ENCODE results near the gene PNPLA3.

Gene PNPLA3

DNA sequence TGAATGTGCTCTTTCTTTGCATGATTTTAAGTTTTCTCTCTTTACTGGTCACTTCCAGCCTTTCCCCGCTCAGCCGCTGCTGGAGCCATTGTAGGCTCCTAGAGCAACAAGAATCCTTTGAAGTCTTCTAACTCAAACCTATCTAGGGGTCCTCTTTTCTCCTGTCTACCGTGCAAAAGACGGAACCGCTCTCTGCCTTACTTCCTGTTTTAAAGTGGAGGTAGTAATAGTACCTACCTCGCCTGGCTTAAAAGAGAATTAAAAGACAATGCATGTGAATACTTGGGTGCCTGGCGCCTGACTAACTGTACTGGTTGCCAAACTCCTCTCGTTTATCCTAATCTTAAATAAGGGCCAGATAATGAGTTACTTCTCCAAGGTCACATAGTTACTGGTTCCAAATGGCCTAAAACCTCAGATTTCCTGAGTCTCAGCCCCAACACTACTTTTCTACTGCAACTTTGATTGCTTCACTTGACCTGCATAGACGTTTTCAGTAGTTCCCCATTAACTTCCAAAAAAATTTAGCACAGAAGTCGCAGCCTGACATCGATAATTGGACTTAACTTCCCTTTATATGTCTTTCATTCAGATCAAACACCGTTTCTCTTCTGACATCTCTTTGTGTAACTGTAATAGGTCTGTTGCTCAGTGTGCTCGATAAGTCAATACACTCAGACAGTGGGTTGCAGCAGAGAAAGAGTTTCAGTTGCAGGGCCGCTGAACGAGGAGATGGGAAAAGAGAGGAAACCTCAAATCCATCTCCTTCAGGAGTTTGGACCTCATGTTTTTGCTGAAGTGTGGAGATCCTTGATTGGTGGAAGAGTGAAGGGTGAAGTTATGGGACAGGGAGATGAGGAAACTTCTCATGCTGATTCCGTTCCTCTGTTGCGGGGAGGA lies 32.5 kb downstream of the PNPLA3 start:
- POLR2A ChIA-PET: interaction anchor here (0.8 to 2.0 kb wide), 4 partner anchors 11 to 34 kb away, joined by 3 to 17 read pairs (median 5); partner anchors contain the start of gene PNPLA3
- no peak for TF ChIP-seq BHLHE40 (IDR thresholded peaks at IDR 0.05; ENCODE audit: borderline replicate concordance)
- TF ChIP-seq LEF1 (IDR thresholded peaks at IDR 0.05; ENCODE audit: borderline replicate concordance): no peak
- TF ChIP-seq FOXA1 (IDR thresholded peaks at IDR 0.05): no peak
- no peak for TF ChIP-seq L3MBTL2 (conservative IDR thresholded peaks at IDR 0.05)
- CTCF ChIA-PET: interaction anchor here (1.0 kb wide), 1 partner anchor 9 kb away, joined by 3 read pairs; no protein-coding TSS in a partner anchor
- DNase-seq (ENCODE audit: extremely low spot score): no peak

DNA sequence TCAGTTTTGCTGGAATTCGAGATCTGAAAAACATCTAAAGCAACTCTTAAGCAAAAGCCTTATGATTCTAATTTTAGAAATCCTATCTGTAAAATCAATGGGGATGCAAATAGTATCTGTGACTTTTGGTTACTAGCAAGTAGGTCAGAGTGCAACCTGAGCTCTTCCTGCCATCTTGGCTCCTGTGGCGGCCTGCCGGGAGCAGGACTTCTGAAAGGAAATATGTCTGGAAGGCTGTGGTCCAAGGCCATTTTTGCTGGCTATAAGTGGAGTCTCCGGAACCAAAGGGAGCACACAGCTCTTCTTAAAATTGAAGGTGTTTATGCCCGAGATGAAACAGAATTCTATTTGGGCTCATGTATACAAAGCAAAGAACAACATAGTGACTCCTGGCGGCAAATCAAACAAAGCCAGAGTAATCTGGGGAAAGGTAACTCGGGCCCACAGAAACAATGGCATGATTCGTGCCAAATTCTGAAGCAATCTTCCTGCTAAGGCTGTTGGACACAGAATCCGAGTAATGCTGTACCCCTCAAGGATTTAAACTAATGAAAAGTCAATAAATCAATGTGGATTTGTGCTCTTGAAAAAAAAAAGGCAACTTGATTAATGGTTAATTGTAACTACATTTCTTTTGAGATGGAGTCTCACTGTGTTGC lies 33.3 kb downstream of the PNPLA3 start:
- ChIA-PET POLR2A (no interaction called here), CTCF (interaction anchor here (1.0 kb wide), 1 partner anchor 10 kb away, joined by 3 read pairs; no protein-coding TSS in a partner anchor)
- TF ChIP-seq LEF1 (IDR thresholded peaks at IDR 0.05; ENCODE audit: borderline replicate concordance) (no peak), ARNT (IDR thresholded peaks at IDR 0.05) (no peak), FOXA1 (IDR thresholded peaks at IDR 0.05) (no peak), L3MBTL2 (conservative IDR thresholded peaks at IDR 0.05) (no peak), SP1 (IDR thresholded peaks at IDR 0.05) (no peak), FOXK2 (IDR thresholded peaks at IDR 0.05) (no peak), ZNF384 (IDR thresholded peaks at IDR 0.05) (no peak), HDGF (IDR thresholded peaks at IDR 0.05; ENCODE audit: borderline replicate concordance) (no peak), SUZ12 (IDR thresholded peaks at IDR 0.05) (no peak), ELF4 (IDR thresholded peaks at IDR 0.05) (no peak), NFRKB (IDR thresholded peaks at IDR 0.05) (no peak), TARDBP (IDR thresholded peaks at IDR 0.05) (no peak), BHLHE40 (IDR thresholded peaks at IDR 0.05; ENCODE audit: borderline replicate concordance) (no peak), FOXM1 (IDR thresholded peaks at IDR 0.05; ENCODE audit: borderline replicate concordance) (no peak), CTBP1 (IDR thresholded peaks at IDR 0.05; ENCODE audit: borderline replicate concordance) (no peak)
- TF ChIP-seq, protein P1, sequence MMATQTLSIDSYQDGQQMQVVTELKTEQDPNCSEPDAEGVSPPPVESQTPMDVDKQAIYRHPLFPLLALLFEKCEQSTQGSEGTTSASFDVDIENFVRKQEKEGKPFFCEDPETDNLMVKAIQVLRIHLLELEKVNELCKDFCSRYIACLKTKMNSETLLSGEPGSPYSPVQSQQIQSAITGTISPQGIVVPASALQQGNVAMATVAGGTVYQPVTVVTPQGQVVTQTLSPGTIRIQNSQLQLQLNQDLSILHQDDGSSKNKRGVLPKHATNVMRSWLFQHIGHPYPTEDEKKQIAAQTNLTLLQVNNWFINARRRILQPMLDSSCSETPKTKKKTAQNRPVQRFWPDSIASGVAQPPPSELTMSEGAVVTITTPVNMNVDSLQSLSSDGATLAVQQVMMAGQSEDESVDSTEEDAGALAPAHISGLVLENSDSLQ (IDR thresholded peaks at IDR 0.05): no peak
- no peak for DNase-seq (ENCODE audit: extremely low spot score)

DNA sequence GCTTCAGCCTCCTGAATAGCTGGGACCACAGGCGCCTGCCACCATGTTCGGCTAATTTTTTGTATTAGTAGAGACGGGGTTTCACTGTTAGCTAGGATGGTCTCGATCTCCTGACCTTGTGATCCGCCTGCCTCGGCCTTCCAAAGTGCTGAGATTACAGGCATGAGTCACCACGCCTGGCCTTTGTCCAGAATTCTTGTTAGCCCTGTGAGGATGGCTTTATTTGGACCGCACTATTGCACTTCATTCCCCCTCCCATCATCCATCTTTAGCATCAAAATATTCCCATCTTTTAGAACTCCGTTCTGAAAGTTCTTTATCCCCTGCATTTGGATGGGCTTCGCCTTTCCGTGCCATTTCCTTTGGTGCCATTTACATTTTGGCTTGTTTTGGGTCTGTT lies 34.3 kb downstream of the PNPLA3 start:
- ChIA-PET CTCF (no interaction called here), POLR2A (no interaction called here)
- TF ChIP-seq L3MBTL2 (conservative IDR thresholded peaks at IDR 0.05) (no peak), FOXA1 (IDR thresholded peaks at IDR 0.05) (no peak), SP1 (IDR thresholded peaks at IDR 0.05) (no peak), SUZ12 (IDR thresholded peaks at IDR 0.05) (no peak), LEF1 (IDR thresholded peaks at IDR 0.05; ENCODE audit: borderline replicate concordance) (no peak), FOXK2 (IDR thresholded peaks at IDR 0.05) (no peak), ZNF384 (IDR thresholded peaks at IDR 0.05) (no peak), FOXM1 (IDR thresholded peaks at IDR 0.05; ENCODE audit: borderline replicate concordance) (no peak), NFRKB (IDR thresholded peaks at IDR 0.05) (no peak), ELF4 (IDR thresholded peaks at IDR 0.05) (no peak), HDGF (IDR thresholded peaks at IDR 0.05; ENCODE audit: borderline replicate concordance) (no peak), TARDBP (IDR thresholded peaks at IDR 0.05) (no peak), CTBP1 (IDR thresholded peaks at IDR 0.05; ENCODE audit: borderline replicate concordance) (no peak), BHLHE40 (IDR thresholded peaks at IDR 0.05; ENCODE audit: borderline replicate concordance) (no peak), ARNT (IDR thresholded peaks at IDR 0.05) (no peak)
- TF ChIP-seq, protein P1 (IDR thresholded peaks at IDR 0.05): no peak
- no peak for DNase-seq (ENCODE audit: extremely low spot score)

DNA sequence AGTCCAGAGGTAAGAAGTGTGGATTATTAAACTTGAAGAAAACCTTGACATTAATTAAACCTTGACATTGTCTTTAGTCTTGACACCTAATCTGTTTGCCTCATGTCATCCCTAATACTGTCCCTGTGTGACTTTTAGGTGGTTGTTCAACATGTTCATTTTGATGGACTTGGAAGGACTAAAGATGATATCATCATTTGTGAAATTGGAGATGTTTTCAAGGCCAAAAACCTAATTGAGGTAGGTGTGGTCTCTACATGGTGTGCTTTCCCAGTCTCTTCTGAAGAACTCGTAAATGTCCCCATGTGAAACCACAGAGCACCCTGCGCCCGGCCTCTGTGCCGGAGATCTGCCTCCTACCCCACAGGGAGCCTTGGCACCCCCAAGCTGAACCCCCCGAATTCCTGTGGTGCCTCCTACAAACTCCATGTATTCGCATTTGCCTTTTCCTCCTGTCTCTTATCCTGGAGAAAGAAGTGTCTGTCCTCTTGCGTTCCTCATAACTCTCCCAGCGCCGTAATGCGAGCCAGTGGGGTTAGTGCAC lies 40.8 kb downstream of the PNPLA3 start:
- ChIA-PET CTCF (no interaction called here), POLR2A (interaction anchor here (0.6 kb wide), 1 partner anchor 155 kb away, joined by 3 read pairs; no protein-coding TSS in a partner anchor)
- no peak for DNase-seq (ENCODE audit: extremely low spot score)
- no peak for TF ChIP-seq ELF4 (IDR thresholded peaks at IDR 0.05)
- TF ChIP-seq BHLHE40 (IDR thresholded peaks at IDR 0.05; ENCODE audit: borderline replicate concordance): no peak
- no peak for TF ChIP-seq CTBP1 (IDR thresholded peaks at IDR 0.05; ENCODE audit: borderline replicate concordance)
- no peak for TF ChIP-seq ZNF384 (IDR thresholded peaks at IDR 0.05)
- no peak for TF ChIP-seq FOXM1 (IDR thresholded peaks at IDR 0.05; ENCODE audit: borderline replicate concordance)
- TF ChIP-seq TARDBP (IDR thresholded peaks at IDR 0.05): no peak
- no peak for TF ChIP-seq SUZ12 (IDR thresholded peaks at IDR 0.05)
- no peak for TF ChIP-seq HDGF (IDR thresholded peaks at IDR 0.05; ENCODE audit: borderline replicate concordance)
- TF ChIP-seq, protein P1 (IDR thresholded peaks at IDR 0.05): no peak
- no peak for TF ChIP-seq FOXK2 (IDR thresholded peaks at IDR 0.05)
- TF ChIP-seq ARNT (IDR thresholded peaks at IDR 0.05): no peak
- no peak for TF ChIP-seq FOXA1 (IDR thresholded peaks at IDR 0.05)
- TF ChIP-seq SP1 (IDR thresholded peaks at IDR 0.05): no peak
- TF ChIP-seq L3MBTL2 (conservative IDR thresholded peaks at IDR 0.05): no peak
- TF ChIP-seq NFRKB (IDR thresholded peaks at IDR 0.05): no peak
- no peak for TF ChIP-seq LEF1 (IDR thresholded peaks at IDR 0.05; ENCODE audit: borderline replicate concordance)

DNA sequence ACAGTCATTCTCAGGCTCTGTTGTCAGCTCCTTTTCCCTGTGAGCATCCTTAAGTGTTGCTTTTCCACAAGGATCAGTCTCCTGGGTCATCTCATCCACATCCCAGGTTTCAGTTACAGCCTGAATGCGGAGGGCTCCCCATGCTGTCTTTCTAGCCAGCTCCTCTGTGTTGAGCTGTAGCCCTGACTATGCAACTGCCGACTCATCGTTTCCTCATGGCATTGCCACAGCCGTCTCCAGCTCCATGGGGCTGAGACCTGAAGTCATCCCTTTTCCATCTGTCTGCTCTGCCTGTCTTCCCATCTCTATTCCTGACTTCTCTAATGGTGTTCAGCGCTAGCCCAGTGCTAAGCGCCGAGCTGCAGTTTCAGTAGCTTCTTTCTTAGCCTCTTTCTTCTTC lies 43.5 kb downstream of the PNPLA3 start:
- CTCF ChIA-PET: no interaction called here
- no peak for TF ChIP-seq FOXK2 (IDR thresholded peaks at IDR 0.05)
- no peak for TF ChIP-seq CTBP1 (IDR thresholded peaks at IDR 0.05; ENCODE audit: borderline replicate concordance)
- no peak for TF ChIP-seq FOXA1 (IDR thresholded peaks at IDR 0.05)
- no peak for TF ChIP-seq ARNT (IDR thresholded peaks at IDR 0.05)
- TF ChIP-seq TARDBP (IDR thresholded peaks at IDR 0.05): no peak
- TF ChIP-seq SUZ12 (IDR thresholded peaks at IDR 0.05): no peak
- TF ChIP-seq, protein P1 (IDR thresholded peaks at IDR 0.05): no peak
- TF ChIP-seq NFRKB (IDR thresholded peaks at IDR 0.05): no peak
- TF ChIP-seq HDGF (IDR thresholded peaks at IDR 0.05; ENCODE audit: borderline replicate concordance): no peak
- TF ChIP-seq SP1 (IDR thresholded peaks at IDR 0.05): no peak
- no peak for TF ChIP-seq ZNF384 (IDR thresholded peaks at IDR 0.05)
- no peak for DNase-seq (ENCODE audit: extremely low spot score)
- POLR2A ChIA-PET: interaction anchor here (1.1 kb wide), 1 partner anchor 12 kb away, joined by 4 read pairs; the partner anchor contains the start of gene SAMM50
